Measurements from ENCODE around the gene PDAP1.

DNA sequence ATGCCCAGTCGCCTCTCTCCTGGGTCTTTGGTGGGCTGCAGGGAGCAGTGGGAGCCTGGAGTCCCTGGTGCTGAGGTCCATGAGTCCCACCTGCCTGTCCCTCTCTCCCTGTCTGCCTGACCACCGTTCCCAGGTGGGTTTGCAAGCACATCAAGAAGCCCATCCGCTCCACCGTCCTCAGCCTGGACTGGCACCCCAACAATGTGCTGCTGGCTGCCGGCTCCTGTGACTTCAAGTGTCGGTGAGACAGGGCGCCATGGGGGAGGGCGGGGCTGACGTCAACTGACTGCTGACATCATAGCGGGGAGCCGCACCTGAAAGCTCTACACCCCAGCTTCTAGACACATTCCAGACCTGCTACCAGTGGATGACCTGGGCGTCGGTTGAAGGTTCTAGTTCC is 18.6 kb downstream of the PDAP1 start:
- TF ChIP-seq, protein P1, sequence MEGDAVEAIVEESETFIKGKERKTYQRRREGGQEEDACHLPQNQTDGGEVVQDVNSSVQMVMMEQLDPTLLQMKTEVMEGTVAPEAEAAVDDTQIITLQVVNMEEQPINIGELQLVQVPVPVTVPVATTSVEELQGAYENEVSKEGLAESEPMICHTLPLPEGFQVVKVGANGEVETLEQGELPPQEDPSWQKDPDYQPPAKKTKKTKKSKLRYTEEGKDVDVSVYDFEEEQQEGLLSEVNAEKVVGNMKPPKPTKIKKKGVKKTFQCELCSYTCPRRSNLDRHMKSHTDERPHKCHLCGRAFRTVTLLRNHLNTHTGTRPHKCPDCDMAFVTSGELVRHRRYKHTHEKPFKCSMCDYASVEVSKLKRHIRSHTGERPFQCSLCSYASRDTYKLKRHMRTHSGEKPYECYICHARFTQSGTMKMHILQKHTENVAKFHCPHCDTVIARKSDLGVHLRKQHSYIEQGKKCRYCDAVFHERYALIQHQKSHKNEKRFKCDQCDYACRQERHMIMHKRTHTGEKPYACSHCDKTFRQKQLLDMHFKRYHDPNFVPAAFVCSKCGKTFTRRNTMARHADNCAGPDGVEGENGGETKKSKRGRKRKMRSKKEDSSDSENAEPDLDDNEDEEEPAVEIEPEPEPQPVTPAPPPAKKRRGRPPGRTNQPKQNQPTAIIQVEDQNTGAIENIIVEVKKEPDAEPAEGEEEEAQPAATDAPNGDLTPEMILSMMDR (conservative IDR thresholded peaks at IDR 0.05; ENCODE audit: low read length): no peak
- TF ChIP-seq EZH2phosphoT487 (IDR thresholded peaks at IDR 0.05; ENCODE audit: borderline replicate concordance): no peak

All from Loucy (cell line).